Caki2 (cell line): ENCODE results near the gene TUG1. TPM values are rescaled to one million over a fixed set of nuclear protein-coding genes. Genes with fewer than 3 reads are reported as not detected.
A peak's percentile ranks its signal among the peaks of the same experiment; 100 is the strongest.

Experiments used
- DNase-seq: peaks from one replicate; pipeline ENCODE4 v3.0.0-alpha.2; 2015; ENCODE audit warnings: low read depth
- in situ Hi-C: cut with HindIII; loops from 2 replicates; pipeline ENCODE4 v1.10.0; 2016; ENCODE audit warnings: low sequenced_read_pairs, low pct_unique_long_range_greater_than_20kb, mixed read lengths
- total RNA-seq: library from RNA; depleted of rRNA; stranded (reverse); fragments of >200 nt; shearing (Covaris generic); gene quantifications from 2 replicates; pipeline ENCODE4 v1.2.3, GENCODE V29; 2014; ENCODE audit warnings: low replicate concordance; rRNA removed

Gene TUG1
- total RNA-seq: 6.8 and 16.0 TPM in 2 replicates

DNA sequence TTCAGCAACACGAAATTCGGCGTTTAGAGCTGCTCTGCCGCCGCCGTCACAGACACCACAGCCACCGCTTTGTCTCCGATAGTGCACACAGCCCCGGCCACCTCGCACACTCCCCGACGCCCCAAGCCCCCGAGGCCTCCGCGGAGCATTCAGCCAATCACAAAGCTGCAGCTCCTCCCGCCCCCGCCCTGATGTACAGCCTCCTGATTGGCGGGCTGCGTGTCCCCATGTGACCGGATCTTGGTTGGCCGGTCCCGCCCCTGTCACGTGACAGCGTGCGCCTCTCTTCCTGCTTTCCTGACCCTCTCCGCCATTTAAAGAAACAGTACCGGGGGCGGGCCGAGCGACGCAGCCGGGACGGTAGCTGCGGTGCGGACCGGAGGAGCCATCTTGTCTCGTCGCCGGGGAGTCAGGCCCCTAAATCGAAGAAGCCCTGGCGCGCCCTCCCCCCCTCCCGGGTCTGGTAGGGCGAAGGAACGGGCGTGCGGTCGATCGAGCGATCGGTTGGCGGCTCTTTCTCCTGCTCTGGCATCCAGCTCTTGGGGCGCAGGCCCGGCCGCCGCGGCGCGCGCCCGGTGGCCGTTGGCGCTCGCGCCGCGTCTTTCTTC lies at the start of gene TUG1:
TUG1 (plus strand) TSS at position 342 of the 608 bp plus-strand sequence.
- in situ Hi-C loops: no loop called here
- peak; percentile 99 for DNase-seq

DNA sequence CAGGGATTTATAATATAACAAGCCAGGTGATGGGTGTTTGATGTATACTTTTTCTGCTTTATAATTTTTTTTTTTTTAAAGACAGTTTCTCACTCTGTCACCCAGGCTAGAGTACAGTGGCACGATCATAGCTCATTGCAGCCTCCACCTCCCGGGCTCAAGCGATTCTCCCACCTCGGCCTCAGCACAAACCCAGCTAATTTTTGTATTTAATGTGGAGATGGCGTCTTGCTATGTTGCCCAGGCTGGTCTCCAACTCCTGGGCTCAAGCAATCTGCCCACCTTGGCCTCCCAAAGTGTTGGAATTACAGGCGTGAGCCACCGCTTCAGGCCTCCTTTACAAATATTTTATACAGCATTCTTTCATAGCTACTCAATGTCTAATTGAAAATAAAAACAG lies 49.1 kb upstream of the TUG1 start:
- DNase-seq: no peak
- in situ Hi-C loops: no loop called here

DNA sequence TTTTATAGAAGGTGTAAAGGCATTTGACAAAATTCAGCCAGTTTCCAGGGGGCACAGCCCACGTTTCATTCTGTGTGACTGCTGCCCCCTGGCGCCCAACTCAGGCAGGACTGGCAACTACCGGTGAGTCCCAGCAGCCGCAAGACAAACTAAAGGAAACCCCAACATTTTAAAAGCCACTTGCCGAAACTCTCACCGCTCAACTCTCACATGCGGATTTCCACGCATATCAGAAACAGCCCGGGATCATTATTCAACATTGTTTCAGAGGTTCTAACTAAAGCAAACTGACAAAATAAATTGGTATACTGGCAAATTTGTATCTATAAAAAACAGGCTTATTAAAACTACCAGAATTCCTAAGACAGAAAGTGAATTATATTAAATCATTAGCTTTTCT lies 48.7 kb upstream of the TUG1 start:
- in situ Hi-C loops: no loop called here
- peak; percentile 38 for DNase-seq

DNA sequence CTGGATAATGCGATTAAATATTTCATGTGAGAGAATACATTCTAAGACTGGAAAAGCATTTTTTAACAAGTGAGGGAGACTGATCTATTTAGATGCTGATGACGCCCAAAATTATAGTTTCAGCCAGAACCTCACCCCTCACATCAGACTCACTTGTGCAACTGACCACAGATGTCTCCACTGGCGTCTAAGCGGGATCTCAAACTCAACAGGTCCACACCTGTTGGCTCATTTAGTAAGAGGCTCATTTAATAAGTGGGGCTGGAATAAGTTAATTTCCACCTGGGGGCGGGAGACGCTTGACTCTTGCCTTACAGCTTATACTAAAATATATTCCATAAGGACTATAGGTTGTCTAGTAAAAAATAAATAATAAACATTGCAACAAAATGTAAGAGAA lies 48.0 kb upstream of the TUG1 start:
- in situ Hi-C loops: no loop called here
- no peak for DNase-seq

DNA sequence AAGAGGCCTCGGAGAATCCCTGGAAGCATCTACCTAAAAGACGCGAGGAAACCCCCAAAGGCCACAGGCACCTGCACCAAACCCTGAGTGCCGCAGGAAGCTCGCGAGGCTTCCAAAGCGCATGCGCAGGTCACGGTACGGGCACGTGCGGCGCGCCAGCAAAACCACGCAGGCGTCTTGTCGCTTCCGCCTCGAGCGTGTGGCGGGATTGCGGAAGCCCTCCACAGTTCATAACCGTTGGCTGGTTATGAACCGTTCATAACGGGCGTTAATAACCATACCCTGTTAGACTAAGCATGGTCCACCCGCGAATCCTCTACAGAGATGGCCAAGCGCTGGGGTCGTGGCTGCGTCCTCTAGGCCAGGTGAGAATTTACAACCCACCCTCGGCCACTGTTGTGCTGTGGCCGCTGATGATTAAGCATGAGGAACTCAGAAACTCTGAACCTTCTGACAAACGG lies 46.9 kb upstream of the TUG1 start:
- in situ Hi-C loops: no loop called here

DNA sequence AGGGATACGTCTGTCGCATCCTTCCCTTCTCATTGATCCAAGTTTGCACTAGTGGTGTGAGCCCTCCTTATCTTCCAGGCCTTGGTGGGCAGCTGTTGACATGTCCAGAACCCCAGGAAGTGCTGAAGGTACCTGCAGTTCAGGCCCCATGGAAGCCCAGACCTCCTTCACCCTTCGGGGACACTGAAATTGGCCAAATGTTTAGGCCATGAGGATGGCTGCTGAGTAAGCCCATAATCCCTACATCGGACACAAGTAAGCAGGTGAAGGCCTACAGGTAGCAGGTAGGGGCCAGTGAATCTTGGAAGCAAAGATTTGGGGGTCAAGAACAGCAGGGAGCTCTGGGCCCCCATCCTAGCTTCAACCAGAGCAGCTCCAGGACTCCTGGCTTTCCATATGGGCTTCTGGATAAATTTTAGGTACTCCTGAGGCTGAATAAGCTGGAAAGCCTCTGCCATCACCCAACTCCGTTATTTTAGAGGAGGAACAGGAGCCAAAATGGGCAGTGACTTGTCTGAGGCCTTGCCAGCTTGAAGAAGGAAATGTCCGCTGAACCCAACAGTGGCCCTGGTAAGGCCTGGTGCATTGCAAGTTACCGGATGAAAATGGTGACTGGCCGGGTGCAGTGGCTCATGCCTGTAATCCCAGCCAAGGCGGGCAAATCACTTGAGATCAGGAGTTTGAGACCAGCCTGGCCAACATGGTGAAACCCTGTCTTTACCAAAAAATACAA lies 45.7 kb upstream of the TUG1 start:
- in situ Hi-C loops: no loop called here
- no peak for DNase-seq

More for the DNA sequence above, 46.9 kb upstream of the TUG1 start:
- peak; percentile 64 for DNase-seq

DNA sequence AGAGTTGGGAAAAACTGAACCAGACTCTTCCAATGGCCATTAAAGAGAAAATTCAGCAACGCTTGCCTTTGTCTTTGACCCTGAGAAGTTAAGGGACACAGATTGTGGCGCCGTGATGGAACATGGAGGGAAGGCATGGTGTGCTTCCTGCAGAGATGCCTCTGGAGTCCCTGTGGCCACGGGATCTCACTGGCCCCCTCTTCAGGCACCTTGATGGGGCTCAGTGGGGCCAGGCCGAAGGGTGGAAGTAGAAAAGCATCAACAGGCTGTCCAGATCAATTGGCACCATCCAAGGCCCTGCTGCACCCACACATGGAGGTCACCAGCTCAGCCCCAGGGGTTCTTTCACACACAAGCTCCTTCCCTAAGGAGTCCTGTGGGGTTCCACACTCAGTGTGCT lies 43.4 kb upstream of the TUG1 start:
- in situ Hi-C loops: no loop called here
- DNase-seq: no peak

DNA sequence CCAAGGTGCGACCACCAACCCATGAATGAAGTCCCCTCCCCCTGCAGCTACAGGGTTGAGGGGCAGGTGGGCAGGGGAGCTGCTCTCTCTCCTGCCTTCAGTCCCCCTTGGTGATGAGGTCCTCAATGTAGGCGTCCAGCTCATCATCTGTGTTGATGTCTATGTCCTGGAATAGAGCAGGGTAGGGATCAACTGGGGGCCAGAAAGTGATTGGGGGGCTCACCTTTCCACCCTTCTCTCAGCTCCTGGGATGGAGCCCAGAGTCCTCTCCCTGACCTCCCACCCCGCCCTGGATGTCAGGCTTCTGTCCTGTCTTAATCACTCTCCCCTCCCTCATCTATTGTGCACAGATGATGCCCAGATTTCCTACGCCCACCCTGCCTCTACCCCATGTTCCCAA lies 42.4 kb upstream of the TUG1 start:
- in situ Hi-C loops: no loop called here
- no peak for DNase-seq

DNA sequence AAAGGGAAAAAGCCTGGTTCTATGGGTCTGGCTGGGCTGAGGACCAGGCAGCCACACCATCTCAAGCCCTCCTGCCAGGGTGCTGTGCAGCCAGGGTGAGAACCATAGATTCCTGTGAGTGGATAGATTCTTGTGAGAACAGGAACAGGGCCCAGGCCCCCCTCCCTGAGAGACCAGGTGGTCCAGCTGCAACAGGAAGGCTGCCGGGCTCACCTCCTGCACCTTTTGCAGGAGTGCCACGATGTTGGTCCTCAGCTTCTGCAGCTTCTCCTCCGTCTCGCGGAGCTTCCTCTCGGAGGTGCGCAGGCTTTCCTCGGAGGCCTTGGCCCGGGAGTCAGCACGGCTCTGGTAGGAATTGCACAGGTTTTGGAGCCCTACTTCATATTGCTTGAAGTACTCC lies 41.3 kb upstream of the TUG1 start:
- in situ Hi-C loops: no loop called here
- no peak for DNase-seq

DNA sequence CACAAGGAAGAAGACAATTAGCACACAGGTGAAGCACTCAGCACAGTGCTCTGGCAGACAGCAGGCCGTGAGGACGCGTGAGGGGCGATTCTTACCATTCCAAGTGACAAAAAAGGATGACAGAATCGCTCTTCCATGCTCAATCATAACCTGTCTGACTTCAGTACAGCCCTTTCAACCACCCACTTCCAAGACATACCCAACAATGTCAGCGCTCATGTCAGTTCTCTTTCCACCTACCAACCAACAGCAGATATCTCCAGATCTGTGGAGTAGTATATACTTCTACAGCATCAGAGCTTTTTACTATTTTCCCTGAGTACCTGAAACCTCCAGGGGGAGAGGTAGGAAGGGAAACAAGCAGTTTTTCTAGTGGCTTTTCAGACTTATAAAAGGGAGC lies 40.7 kb upstream of the TUG1 start:
- DNase-seq: no peak
- in situ Hi-C loops: no loop called here

DNA sequence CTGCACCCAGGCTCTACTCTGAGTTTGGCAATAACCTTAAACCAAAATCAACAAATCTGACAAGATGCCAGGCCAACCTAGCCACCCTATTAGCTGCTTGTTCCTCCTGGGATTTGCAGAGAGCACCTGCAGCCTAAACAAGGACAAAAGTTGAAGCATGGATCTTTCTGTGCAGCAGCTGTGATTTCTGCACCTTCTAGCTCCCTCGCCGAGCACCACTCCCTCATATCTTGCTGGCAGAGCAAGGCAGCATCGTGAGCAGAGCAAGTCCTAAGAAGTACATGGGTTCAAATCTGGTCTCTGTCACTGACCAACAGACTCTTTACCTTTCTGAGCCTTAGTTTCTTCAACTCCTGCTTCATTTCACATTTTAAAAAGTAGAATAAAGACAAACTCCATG lies 38.8 kb upstream of the TUG1 start:
- DNase-seq: no peak
- in situ Hi-C loops: no loop called here

DNA sequence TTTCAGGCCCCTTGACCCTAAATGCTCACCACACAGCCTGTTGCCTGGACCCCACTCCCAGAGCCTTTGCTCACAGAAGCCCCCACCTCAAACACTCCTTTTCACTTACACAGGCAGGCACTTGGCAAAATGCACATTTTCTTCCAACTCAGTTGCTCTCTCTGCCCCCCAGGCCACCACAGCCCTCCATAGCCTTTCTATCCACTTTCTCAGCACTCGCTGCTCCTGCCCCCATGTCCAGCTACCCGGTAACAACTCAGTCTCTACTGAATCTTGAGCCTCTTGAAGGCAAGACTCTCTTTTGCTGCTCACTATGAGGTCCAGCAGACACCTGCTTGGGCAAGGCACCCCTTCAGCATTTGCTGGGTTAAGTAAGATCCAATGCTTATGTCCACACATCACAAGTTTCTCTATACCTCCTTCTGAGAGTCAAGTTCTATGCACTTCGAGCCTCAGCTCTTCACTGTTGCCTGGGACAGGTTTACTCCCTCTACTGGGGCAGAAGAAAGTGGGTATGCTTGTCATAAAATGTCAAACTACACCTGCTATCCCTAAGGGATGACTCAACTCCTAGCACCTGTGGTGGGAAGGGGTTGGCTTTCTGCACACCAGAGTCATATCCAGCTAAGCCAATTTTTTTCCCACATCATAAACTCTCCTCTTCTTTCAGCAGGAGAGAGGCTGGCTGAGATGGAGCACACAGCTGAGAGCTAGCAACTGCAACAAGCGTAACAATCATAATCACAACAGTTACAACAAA lies 37.3 kb upstream of the TUG1 start:
- no peak for DNase-seq
- in situ Hi-C loops: no loop called here

DNA sequence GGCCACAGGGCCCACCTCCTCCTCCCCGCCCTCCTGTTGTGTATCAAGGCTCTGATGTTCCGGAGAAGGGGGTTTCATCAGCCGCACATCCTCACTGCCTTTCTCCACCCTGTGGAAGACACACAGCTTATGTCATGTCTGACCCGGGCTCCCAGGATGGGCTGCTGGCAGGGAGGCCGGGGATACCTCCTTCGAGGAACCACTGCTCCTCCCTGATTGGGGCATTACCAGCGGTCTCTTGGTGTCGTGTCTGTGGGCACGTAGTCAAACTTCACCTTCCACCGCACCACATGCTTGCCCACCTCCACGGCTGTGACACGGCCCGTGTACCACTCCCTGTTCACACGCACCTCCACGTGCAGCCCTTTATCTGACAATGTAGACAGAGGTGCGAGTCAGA lies 36.4 kb upstream of the TUG1 start:
- in situ Hi-C loops: no loop called here
- no peak for DNase-seq

DNA sequence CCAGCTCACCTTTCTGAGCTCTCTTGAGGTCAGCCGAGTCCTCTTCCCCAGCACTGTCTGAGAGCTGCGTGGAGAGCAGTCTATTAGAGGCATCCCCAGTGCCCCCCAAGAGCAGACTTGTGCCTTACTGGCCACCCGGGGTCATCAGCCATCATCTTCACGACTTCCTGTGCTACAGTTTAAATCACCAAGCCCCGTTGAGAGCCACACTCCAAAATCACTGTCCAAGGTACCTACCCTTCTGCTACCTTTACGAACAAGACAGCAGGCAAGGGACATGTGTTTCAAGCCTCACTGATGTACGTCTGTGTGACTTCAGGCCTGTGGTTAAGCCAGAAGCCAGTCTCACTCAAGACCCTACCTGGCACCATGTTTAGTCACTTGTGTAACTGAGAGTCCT lies 35.6 kb upstream of the TUG1 start:
- in situ Hi-C loops: no loop called here
- DNase-seq: no peak

DNA sequence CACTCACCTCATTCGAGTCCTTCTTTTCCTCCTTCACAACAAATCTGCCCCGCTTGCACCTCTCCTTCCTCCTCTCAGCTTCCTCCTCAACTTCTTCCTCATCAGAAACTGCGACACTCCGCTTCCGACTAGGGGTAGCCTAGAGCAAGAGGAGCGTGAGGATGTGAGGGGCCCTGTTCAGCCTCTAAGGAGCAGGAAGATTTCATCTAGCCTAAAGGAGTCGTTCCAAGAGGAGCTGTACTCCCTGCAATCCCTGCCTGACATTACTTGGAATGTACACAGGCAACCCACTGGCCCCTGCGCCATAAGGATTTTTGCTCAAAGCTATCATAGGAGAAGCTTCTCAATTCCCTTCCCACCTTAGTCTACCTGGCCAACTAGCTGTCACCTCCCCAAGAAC lies 35.0 kb upstream of the TUG1 start:
- no peak for DNase-seq
- in situ Hi-C loops: no loop called here

DNA sequence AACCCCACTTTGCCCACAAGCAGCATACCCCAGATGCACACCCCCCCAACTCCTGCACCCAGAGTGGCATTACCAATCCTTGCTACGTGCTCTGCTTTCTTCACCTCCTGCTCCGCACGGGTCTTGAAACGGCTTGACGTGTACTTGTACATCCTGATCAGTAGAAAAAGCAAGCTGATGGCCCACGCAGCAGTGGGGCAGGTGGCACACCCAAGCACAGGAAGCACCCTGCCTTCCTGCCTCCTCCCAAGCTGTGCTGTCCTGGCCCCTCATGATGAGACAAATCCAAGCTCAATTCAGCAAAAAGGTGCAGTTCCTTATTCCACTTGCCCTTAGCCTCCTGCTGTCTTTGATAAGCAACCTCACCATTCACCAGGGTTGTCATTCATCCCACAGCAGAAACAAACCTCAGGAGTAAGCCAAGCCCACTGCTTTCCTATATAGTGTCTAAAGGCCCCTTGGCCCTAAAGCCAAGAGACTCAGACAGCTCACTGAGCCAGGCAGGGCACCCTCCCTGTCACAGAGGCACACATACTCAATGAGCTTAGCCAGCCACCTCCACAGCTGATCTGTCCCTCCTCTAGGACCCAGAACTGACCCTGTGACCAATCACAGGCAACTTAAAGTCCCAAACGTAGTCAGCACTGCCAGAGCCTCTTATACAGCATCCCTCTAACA lies 28.2 kb upstream of the TUG1 start:
- no peak for DNase-seq
- in situ Hi-C loops: no loop called here

DNA sequence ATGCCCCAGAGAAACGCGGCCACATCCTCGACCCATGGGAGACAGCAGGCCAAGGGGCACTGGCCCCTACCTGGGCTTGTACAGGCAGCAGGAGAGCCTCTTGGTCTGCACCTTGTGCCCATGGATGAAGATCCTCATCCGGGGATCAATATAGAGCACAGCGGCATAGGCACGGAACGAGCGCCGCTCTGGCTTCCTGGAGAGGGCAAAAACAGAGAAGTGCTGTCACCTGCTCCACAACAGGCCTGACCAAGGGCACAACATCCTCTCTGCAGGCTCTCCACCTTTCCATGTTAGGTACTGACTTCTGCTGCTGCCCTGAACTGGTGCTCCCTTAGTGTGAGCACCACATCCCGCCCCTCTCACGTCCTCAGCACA lies 27.7 kb upstream of the TUG1 start:
- DNase-seq: no peak
- in situ Hi-C loops: no loop called here

DNA sequence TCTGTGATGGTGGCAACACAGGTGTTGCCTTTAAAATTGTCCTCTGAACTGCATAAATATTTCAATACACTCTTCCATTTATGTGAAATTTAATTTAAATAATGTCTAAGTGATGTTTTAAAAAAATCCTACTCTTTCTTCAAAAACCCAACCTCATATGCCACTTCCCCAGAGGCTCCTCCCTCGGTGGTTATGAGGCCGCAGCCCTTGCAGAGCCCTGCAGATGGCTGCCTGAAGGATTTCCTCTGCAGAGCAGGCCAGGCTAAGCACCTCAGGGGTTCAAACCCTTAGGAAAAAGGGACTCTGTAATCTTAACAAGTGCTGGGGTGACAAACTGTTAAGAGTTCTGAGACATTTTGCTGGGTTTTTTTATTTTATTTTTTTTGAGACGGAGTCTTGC lies 25.7 kb upstream of the TUG1 start:
- DNase-seq: no peak
- in situ Hi-C loops: no loop called here

DNA sequence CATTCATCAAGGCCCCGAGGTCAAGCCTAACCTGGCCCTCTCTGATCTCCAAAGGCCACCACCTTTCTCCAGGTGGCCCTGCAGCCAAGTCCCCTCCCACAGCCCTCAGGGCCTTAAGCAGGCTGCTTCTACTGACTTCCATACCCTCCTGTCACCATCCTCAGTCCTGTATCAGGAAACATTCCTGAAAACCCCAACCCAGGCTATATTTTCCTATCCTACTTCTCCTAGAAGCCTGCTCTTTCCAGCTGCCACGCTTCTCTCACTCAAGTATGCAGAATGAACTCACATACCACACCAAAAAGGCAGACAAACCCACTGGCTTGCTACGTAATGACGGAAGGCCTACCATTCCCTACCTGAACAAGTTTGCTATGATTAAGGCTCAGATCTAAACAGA lies 24.1 kb upstream of the TUG1 start:
- in situ Hi-C loops: no loop called here
- no peak for DNase-seq
